CD4-positive, alpha-beta T cell (primary cell): Measurements from ENCODE around the gene NAA50. TPM values are rescaled to one million over a fixed set of nuclear protein-coding genes. Genes with fewer than 3 reads are reported as not detected.
A peak's percentile ranks its signal among the peaks of the same experiment; 100 is the strongest.

Source experiments
- ATAC-seq: fragments of 200-7000 bp; cut with Tn5 transposase; one replicate; pipeline ENCODE4 v1.10.0; 2022; ENCODE audit warnings: mild to moderate bottlenecking; ENCODE audit not compliant: poor library complexity
- CTCF ChIA-PET: fragments of 350-600 bp; sonication (Branson Sonifier 250); formaldehyde crosslinking; loops from one replicate; lab custom pipeline; 2021; ENCODE audit warnings: antibody characterized with exemption, inconsistent platforms; lab: Charles Lee
- POLR2A ChIA-PET: fragments of 350-600 bp; sonication (Branson Sonifier 250); formaldehyde crosslinking; loops from one replicate; lab custom pipeline; 2021; ENCODE audit warnings: antibody characterized with exemption, inconsistent platforms; lab: Charles Lee
- DNase-seq, 14 experiments: peaks; one replicate each; pipeline ENCODE4 v3.0.0-alpha.2; 2013 to 2020; ENCODE audit warnings: mixed read lengths in 2 of 14
- H3K27ac ChIP-seq, 2 donors: one replicate each; pipeline versions ENCODE4 v1.5.1 to v1.7.0; 2013; ENCODE audit warnings: low read length in 2 of 2, low read depth in 1 of 2, mild to moderate bottlenecking in 1 of 2
- H3K27me3 ChIP-seq, 2 experiments: 1 replicate in 1 of 2; 2 replicates in 1 of 2; pipeline versions ENCODE4 v1.6.1 to v1.7.0; 2013; ENCODE audit warnings: low read length in 2 of 2, control low read depth in 1 of 2, mild to moderate bottlenecking in 1 of 2, moderate library complexity in 1 of 2; ENCODE audit not compliant: insufficient read depth in 2 of 2, control insufficient read depth in 1 of 2
- H3K36me3 ChIP-seq: one replicate; pipeline ENCODE4 v1.6.1; 2013; ENCODE audit warnings: low read length, control low read depth; ENCODE audit not compliant: insufficient read depth
- H3K4me1 ChIP-seq: one replicate; pipeline ENCODE4 v1.6.1; 2013; ENCODE audit warnings: low read length, control low read depth; ENCODE audit not compliant: insufficient read depth
- H3K4me3 ChIP-seq: one replicate; pipeline ENCODE4 v1.5.1; 2013; ENCODE audit warnings: mild to moderate bottlenecking, low read length, moderate library complexity
- H3K9me3 ChIP-seq, 2 experiments: 1 replicate in 1 of 2; 2 replicates in 1 of 2; pipeline versions ENCODE4 v1.6.1 to v1.7.0; 2013; ENCODE audit warnings: low read length in 2 of 2, mild to moderate bottlenecking in 2 of 2, control low read depth in 1 of 2, moderate library complexity in 1 of 2; ENCODE audit not compliant: control insufficient read depth in 1 of 2, insufficient read depth in 1 of 2
- H3K27ac Mint-ChIP-seq: one replicate; pipeline ENCODE4 v1.8.0; 2020; ENCODE audit warnings: mixed read lengths
- H3K27me3 Mint-ChIP-seq: one replicate; pipeline ENCODE4 v1.8.0; 2021; ENCODE audit warnings: mixed read lengths
- H3K36me3 Mint-ChIP-seq: one replicate; pipeline ENCODE4 v1.8.0; 2021; ENCODE audit warnings: low read depth, mixed read lengths
- H3K4me1 Mint-ChIP-seq: one replicate; pipeline ENCODE4 v1.8.0; 2021; ENCODE audit warnings: low read depth, mixed read lengths
- H3K4me3 Mint-ChIP-seq: one replicate; pipeline ENCODE4 v1.8.0; 2020; ENCODE audit warnings: mild to moderate bottlenecking, mixed read lengths
- H3K9me3 Mint-ChIP-seq: one replicate; pipeline ENCODE4 v1.8.0; 2020; ENCODE audit warnings: mixed read lengths
- CTCF ChIP-seq: fragments of 200-600 bp; IDR thresholded peaks from one replicate; pipeline ENCODE4 v1.8.0; 2022; ENCODE audit warnings: antibody characterized with exemption, mild to moderate bottlenecking
- intact Hi-C, 2 experiments: fragments of 100-400 bp; cut with DNase I in 1 of 2; cut with micrococcal nuclease in 1 of 2; formaldehyde crosslinking; loops; one replicate each; pipeline versions ENCODE4 v1.15.1 to v1.9.0; 2023 to 2025; cut with DNase I, micrococcal nuclease
- total RNA-seq, 174 experiments: library from RNA in 2 of 174; stranded (reverse) in 2 of 174; gene quantifications; one replicate each; pipeline ENCODE4 v1.2.3 and lab custom pipeline; 2021 to 2026

The NAA50 gene
- total RNA-seq, 2 experiments from 2014 or later = 46.6 to 48.0 TPM

DNA sequence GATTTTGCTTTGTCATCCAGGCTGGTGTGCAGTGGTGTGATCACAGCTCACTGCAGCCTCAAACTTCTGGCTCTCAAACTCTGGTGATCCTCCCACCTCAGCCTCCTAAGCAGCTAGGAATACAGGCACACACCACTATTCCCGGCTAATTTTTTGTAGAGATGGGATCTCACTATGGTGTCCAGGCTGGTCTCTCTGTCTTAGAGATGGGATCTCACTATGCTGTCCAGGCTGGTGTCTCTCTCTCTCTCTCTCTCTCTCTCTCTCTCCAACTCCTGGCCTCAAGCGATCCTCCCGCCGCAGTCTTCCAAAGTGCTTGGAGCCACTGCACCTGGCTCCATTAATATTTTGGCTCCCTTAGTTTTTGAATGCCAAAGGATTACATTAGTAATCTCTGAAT lies 67.3 kb downstream of the NAA50 start:
- Histone ChIP-seq H3K36me3 (peaks cover 29% of the 10 kb centered on the region), H3K27me3 (no peaks in the 10 kb centered on the region), H3K4me3 (no peak overlapping the region), H3K9me3 (no peaks in the 10 kb centered on the region), H3K27ac (no peak overlapping the region), H3K4me1 (no peaks in the 10 kb centered on the region)
- Mint-ChIP-seq H3K9me3 (no peaks in the 10 kb centered on the region), H3K36me3 (peaks cover 63% of the 10 kb centered on the region), H3K27me3 (no peaks in the 10 kb centered on the region), H3K4me3 (no peak overlapping the region), H3K27ac (no peak overlapping the region), H3K4me1 (peaks cover 18% of the 10 kb centered on the region)
- CTCF ChIA-PET = no interaction called here
- intact Hi-C loops = no loop called here
- ATAC-seq = no peak
- no peak for DNase-seq
- no peak for TF ChIP-seq CTCF
- POLR2A ChIA-PET = no interaction called here

DNA sequence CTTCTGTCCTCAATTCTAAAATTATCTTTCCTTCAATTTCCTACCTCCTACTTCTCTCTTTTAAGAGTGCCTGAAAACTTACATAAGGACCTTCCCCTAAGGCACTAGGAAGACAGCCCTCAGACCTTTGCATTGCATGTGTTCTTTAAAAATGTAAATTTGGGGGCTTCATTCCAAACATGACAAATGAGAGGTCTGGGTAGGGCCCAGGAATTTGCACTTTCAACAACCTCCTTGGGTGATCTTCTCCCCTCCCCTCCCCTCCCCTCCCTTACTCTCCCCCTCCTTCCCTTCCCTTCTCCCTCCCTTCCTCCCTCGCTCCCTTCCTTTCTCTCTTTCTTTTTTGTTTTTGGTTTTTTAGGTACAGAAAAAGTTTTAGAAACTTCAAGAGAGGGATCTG lies 68.3 kb downstream of the NAA50 start:
- no peak for TF ChIP-seq CTCF
- Mint-ChIP-seq H3K27me3 (no peaks in the 10 kb centered on the region), H3K27ac (no peak overlapping the region), H3K4me3 (no peak overlapping the region), H3K4me1 (peaks cover 18% of the 10 kb centered on the region), H3K9me3 (no peaks in the 10 kb centered on the region), H3K36me3 (peaks cover 68% of the 10 kb centered on the region)
- Histone ChIP-seq H3K36me3 (peaks cover 34% of the 10 kb centered on the region), H3K4me3 (no peak overlapping the region), H3K27me3 (no peaks in the 10 kb centered on the region), H3K4me1 (no peaks in the 10 kb centered on the region), H3K9me3 (no peaks in the 10 kb centered on the region), H3K27ac (no peak overlapping the region)
- CTCF ChIA-PET = no interaction called here
- DNase-seq (no peak), ATAC-seq (no peak)
- intact Hi-C loops = no loop called here
- POLR2A ChIA-PET = no interaction called here

GRCh38 chr3:113676261-113676660 lies 69.8 kb downstream of the NAA50 start:
- Histone ChIP-seq H3K4me3 (no peak overlapping the region), H3K27ac (no peak overlapping the region), H3K36me3 (peaks cover 39% of the 10 kb centered on the region), H3K27me3 (no peaks in the 10 kb centered on the region), H3K4me1 (no peaks in the 10 kb centered on the region), H3K9me3 (no peaks in the 10 kb centered on the region)
- ATAC-seq (no peak), DNase-seq (peak in 2 of 14 experiments; percentile 35 to 51)
- Mint-ChIP-seq H3K27ac (no peak overlapping the region), H3K4me1 (peaks cover 18% of the 10 kb centered on the region), H3K4me3 (no peak overlapping the region), H3K27me3 (no peaks in the 10 kb centered on the region), H3K36me3 (peaks cover 78% of the 10 kb centered on the region), H3K9me3 (no peaks in the 10 kb centered on the region)
- ChIA-PET POLR2A (no interaction called here), CTCF (no interaction called here)
- no peak for TF ChIP-seq CTCF
- intact Hi-C loops = no loop called here
